HG03565 (cell line): ENCODE measurements around the gene SOBP.
"Not testable (repeated sequence)": the region's sequence is repeated elsewhere in the genome, so short reads cannot be mapped to it uniquely, and the experiment has no call there.

ENCODE experiments used
- ATAC-seq: cut with Tn5 transposase; IDR thresholded peaks from one replicate; pipeline ENCODE4 v1.9.1; 2021; ENCODE audit warnings: mild to moderate bottlenecking, moderate library complexity; ENCODE audit not compliant: unreplicated experiment

SOBP gene

DNA sequence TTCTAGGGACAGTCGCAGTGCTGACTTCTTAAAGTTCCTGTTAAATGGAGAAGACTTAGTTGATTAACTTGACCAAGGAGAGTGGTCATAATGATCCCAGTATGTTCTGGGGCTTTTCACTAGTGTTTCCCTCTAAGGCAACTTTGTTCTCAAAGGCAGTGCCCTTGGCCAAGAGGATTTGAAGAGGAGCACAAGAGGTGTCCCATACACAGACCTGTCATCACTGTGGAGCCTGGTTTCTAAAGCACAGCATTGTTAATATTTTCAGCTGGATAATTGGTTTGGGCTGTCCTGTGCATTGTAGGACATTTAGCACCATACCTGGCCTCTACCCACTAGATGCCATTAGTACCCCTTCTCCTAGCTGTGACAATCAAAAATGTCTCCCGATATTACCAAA lies 30.8 kb downstream of the SOBP start:
- ATAC-seq = not testable (repeated sequence)

DNA sequence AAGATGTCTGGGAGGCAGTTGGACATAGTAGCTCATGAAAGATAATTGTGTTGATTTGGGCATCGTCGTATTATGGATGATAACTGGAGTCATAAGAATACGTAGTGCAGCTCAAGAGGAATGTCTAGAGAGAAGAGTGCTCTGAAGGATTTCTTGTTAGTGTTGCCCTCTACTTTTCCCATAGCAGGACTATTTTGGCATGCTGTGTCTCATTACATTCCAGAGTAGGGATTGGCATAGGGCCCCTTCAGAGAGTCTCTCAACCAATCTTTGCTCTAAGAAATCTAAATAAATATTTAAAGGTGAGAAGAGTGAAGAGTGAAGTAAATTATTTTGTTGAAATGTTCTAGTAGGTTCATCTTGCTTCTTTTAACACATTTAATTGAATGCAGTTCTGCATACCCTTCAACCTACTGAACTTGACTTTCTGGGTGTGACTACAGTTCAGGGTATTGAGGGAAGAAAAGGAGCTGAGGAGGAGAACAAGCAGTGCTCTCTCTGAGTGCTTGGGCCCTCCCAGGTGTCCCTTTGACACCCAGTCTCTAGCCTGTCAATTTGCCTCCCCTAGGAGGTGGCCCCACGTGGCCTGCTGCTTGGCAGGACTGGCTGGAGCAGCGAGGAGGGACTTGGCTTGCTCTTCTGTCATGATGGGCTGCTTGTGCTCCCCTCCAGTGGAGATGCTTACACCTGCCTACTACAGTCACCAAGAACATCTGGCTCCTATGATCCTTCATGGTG lies 33.3 kb downstream of the SOBP start:
- no peak for ATAC-seq

DNA sequence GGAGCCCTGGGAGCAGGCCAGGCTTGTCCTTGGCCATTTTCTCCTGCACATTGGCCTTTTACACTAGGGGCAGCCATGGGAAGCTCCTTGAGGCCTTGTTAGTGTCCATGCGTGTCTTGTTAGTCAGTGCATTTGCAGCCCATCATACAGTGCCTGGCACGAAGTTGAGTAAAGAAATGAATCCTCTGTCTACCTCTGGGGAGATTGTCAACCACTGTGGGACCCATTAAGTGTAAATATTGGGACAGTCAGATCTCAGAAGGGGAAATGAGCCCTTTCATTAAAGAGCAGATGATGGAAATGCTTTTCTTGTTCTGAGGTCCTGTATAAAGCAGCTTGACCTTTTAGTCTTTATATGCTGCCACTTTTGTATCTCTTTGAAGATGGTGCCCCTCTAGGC lies 33.9 kb downstream of the SOBP start:
- ATAC-seq = no peak

DNA sequence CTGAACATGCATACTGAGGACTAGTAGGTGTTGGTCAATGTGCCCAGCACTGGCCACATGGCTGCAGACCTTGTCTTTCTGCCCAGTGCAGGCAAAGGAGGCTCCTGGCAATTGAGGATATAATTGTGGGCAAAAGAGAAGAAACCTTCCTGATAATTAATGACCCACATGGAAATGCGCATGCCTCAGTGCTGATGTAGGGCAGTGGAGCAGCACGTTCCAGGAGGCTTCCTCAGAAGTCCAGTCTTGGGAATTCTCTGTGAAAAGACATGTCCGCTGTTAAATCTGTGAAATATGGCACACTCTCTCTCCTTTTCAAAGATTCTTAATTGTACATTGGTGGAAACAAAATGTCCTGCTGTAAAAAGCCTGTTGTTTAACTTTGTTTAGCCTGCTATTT lies 34.7 kb downstream of the SOBP start:
- no peak for ATAC-seq

DNA sequence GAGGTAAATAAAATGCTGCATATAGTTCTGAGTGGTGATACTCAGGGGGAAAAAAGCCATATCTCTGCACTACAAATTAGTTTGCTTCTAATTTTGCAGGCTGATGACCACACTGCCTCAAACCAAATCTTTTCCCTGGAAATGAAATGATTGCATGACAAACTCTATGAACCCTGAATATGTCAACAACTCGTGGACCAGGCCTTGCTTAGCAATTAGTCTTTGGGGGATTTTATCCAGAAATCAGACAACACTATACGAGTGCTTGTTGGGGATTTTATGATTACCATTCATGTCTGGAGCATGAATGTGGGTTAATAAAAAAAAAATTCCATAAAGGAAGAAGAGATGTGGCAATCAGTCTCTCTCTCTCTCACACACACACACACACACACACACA lies 42.0 kb downstream of the SOBP start:
- no peak for ATAC-seq

DNA sequence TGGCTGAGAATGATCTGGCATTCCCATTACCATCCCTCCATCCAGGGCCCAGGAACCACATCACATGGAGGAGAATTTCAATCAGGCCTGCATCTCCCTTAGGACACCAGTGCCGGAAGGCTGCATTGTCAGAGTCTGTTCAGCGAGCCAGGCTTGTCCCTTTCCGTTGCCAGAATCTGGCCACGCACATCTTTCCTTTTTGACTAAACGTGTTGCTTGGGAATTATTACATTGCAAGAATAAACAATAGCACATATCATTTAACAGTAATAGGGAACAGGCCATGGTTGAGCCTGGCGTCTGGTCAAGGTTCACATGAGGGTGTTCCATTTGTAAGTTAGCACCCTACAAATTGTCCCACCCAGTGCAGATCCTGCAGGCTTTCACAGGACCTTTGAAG lies 42.8 kb downstream of the SOBP start:
- ATAC-seq = no peak

DNA sequence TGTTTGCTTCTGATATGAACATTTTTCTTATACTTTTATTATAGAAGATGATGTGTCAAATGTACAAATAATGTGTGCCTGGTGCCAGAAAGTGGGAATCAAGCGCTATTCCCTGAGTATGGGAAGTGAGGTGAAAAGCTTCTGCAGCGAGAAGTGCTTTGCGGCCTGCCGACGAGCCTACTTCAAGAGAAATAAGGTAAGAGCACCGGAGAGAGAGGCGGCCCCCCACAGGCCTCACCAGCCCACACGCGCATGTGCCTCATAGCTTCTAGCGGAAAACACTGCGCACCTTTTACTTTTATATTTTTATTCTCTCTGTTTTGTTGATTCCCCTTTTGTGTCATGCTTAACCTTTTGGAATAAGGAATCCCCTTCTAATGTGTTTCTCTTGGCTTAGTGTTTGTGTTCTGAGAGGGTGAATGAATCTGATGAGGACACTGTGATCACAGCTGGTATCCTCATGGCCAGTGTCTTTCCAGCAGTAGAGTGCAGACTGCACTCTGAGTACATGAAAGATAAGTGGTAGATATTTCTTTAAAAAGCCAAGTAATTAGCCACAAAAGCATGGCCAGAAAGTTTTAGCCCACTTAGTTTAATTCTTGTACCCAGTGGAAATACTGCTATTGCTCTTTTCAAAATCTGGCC lies 43.6 kb downstream of the SOBP start:
- ATAC-seq = no peak

DNA sequence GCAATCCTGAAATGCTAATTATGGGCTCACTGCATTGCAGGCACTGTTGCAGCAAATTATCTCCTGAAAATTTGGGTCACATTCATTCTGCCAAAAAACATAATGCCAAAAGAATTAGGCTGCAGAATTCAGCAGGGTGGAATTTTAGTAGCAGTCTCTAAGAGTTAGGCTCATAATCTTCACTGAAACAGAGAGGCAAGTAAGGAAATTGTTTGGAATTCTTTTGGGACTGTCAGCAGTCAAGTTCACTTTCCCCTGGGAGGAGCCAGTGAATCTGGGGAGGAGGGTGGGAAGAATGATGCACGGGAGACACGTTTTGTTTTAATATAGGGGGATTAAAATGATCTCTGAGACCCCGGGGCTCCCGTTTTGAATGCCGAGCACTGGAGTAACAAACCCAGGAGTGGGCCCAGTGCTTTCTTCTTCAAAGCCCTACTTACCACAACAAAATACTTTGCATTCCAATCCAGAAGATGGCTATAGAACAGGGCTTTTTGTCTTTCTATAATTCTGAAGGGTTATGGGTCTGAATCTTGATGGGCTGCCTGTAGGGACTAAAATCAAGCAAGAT lies 44.7 kb downstream of the SOBP start:
- no peak for ATAC-seq

DNA sequence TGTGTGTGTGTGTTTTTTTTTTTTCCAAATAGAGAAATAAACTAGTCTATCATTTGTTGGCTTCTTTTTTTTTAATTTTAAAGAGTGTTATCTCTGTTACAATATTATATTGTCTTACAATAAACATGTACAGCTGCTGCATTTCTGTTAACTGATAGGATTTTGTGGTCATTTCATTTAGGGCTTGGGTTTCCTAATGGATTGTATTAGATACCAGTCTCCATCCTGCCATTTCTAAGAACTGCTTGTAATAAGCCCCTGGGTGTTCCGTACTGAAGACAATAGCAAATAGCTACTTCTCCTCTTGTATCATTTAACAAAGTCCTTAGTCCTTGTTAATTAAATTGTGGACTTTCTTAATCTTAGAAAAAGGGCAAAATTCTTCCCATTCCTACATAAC lies 45.7 kb downstream of the SOBP start:
- no peak for ATAC-seq

DNA sequence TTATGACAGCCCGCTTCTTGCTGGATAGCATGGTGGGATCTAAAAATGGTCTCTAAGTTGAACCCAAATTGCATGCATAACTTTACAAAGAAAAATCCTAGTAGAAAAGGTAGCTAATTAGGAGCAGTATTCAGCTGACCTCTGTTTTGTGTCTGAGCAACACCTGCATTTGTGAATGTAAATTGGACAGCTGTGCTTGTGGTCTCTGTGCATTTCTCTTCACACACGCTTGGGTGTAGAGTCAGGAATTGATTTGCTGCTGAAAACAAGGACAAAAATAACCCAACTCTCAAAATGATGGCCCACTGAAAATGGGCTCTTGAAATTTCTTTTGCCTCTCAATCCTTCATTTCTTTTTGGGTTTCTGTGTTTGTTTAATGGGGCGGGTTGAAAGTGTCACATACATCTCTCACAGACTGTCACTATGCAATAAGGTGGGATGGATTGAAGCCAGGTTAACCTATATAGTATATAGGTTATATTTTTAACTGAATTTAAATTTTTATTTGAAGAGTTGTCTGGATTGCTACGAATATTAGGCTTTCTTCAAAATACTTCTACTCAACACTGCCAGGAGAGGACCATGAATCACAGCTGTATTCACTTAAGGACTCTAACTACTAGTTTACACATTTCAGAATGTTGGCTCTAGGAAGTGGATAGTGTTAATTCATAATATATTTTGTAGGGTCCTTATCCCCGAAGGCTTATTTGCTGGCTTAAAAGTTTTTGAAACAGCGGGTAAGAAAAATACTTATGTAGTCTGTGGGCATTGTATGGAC lies 46.5 kb downstream of the SOBP start:
- ATAC-seq = no peak

DNA sequence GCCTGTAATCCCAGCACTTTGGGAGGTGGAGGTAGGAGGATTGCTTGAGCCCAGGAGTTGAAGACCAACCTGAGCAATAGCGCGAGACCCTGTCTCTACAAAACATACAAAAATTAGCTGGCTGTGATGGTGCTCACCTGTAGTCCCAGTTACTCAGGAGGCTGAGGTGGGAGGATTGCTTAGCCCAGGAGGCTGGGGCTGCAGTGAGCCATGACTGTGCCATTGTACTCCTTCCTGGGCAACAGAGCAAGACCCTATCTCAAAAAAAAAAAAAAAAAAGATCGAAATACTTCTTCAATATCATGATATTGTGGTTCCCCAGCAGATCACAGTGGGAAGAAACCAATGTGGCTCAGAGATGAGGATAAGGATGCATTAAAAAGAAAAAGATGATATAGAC lies 47.6 kb downstream of the SOBP start:
- ATAC-seq = no peak

DNA sequence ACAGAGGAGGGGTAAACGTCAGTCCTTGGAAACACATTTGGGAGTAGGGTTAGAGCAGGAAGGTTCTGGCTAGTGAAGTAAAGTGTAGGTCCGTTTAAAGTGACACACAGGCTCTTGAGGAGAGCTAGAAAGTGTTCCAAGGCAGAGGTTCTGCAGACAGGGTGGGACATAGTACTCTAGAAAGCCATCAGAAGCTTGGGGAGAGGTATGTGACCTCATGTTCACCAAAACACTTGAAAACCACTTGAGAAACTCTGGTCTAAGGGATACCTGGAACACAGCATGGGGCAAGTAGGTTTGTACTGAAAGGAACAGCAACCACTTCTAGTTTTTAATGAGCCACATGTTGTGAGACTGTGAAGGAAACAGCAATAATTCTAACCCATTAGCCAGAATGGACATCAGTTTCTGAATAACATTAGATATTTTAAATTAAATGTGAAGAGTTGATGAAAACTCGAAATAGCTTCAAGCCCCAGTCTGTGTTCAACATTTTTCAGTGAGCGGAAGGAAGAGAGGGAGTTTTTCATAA lies 49.0 kb downstream of the SOBP start:
- no peak for ATAC-seq

DNA sequence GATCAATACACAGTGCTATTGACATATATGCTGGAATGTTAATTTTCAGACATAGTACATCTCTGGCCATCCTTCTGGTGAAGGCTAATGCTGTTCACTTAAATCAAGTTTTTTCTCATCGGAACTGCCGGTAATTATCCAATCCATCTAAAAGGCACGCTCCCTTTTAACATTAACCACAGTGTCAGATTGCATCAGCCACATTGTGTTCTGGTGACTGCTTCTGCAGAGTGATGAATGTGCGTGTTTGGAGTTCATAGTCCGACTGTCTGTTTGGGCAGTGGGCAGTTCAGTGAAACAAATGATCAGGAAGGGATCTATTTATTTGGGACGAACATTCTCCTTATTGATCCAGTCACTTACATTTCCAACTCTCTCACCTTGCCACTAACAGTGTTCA lies 49.5 kb downstream of the SOBP start:
- ATAC-seq = no peak

DNA sequence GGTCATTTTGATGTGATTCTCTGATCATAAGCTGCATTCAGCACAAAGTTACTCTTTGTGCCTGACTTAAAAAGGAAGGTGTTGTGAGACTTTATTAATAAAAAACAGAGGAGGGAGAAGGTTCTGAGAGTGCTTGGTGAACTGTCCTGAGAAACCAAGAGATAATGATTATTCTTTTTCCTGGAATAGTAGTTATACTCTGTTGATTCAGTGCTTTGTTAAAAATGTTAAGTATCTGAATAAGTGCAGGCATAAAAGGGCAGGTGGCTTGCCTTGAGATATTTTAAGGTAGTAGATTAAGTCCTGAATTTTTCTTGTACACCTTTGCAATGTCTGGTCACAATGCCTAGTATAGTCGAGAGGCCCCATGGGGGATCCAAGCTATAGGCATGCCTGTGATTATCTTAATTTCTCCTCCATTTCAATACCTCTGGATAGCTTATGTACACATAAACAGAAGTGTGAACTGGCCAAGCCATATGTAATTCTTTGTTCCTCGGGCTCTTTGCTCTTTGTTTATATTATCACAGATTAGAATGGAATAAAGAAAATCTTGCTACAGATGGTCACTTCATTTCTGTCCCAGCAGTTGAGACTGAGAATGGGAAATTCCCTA lies 50.0 kb downstream of the SOBP start:
- no peak for ATAC-seq

DNA sequence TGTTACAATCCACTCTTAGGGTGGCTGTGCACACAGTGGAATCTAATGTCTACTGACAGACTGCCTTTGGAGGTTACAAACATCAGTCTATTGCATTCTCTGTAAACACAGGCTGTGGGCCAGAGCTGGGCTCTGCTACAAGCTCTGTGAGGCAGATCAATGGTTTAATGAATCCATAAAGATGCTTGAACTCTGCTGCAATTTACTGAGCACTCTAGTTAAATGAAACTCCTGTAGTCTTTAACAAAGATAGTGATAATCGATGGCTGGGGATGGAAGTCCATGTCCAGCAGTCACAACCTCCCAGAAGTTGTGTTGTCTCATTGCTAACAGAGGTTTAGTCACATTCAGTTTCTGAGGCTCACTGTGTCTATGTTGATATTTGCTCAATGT lies 50.5 kb downstream of the SOBP start:
- ATAC-seq = no peak

DNA sequence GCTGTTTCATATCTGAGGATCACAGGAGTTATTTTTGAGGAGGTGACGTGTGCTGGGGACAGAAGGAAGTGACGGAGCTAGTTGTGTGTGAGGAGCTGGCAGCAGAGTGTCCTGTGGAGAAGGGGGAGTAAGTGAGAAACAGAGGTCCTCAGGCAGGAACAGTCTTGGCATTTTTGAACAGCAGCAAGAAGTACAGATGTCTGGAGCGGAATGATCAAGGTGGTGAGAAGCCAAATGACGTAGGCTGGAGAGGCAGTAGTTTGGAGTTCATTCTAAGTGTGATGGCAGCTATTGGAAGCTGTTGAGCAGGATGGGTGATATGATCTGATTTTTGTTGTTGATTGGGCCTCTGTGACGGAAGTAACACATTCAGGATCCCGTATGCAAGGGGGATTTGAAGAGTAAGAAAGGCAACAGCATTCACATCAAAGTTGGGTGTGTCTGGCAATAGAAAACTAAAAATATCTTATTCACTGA lies 52.3 kb downstream of the SOBP start:
- ATAC-seq = no peak

DNA sequence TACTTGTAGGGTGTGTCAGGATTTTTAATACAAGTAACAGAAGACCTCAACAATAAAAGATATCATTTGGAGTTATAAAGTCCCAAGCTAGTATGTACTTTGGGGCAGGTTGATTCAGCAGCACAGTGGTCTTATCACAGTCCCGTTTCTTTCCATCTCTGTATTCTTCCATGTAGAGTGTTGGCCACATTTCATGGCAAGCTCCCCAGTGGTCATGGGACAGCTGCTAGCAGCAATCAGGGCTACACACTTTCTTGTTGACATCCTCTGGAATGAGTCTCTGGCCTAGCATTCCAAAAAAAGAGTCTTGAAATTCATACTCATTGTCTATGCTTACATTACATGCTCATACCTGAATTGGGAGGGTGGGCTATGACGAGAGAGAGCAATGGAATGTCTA lies 53.2 kb downstream of the SOBP start:
- no peak for ATAC-seq

DNA sequence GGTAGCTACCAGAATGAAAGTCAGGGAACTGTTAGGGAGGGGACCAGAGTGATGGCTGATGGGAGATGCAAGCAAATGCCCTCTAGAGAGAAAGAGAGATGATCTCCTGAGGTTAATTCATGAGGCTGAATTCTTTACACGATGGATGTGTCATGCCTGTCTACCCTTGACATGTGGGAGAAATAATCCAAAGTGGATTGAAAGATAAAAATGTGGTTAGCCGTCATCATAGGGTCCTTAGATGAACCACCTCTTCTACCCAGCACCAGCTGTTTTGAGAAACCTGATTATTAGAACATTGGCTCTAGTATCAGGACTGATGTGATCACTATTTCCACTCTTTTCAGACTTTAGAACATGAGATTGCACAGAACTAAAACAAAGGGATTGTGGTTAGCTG lies 53.6 kb downstream of the SOBP start:
- ATAC-seq = no peak

DNA sequence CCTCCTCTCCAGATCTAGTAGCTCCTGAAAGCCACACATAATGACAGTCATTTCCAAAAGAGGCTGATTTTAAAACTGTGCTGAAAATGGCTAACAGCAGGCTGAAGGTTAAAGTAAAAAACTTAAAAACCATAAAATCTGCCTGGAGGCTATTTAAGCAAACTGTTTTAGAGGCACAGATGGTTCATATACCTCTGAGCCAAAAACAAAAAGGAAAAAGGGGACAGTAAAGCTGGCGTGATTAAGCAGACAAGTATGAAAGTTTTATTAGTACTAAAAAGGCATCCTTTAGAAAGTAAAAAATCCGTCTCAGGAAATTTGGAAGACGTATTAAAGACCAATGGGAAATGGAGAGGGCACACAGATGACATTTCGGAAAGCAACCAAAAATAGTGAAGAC lies 55.8 kb downstream of the SOBP start:
- ATAC-seq = no peak

DNA sequence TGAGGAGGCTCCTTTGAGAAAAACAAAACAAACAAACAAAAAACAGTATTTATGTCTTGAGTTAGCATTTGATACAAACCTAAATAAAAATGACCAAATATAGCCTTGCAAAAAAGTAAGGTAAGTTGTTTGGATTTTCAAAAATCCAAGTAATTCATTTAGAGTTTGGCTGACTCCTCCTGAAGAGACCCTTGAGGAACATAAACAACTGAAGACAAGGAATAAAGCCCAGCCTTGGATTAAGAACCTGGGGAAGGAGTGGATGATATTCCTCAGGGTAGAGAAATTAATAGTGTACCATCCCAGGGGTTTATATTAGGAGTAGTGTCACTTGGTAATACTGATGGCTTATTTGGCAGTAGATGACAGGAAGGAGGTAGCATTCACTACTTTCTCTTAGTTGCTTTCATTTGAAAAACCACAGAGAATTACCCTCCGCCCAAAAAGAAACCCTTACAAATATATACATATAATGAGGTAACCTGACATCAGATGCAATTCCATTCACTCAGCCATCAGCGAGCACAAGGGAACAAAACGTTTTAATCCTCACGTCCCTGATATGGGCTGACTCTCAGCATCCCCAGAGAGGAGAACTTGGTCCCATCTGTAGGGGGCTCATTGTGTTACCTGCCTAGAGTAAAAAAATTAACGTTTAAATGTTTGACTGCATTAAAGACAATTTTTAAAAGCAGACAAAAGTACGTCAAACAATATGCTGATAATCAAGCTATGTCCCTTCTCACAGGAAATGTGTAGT lies 57.0 kb downstream of the SOBP start:
- ATAC-seq = no peak
